GM12873 (cell line): Measurements from ENCODE around the gene LIPC.

ENCODE experiments used
- CTCF ChIP-seq: IDR thresholded peaks from 2 replicates; pipeline ENCODE4 v1.5.1; 2012; ENCODE audit warnings: low read depth, mild to moderate bottlenecking, moderate library complexity, low read length, control low read depth; ENCODE audit not compliant: insufficient read depth; ENCODE audit errors: missing control alignments

The LIPC gene

GRCh38 chr15:58445865-58446264, 14.1 kb downstream of the LIPC start:
- TF ChIP-seq CTCF = no peak

GRCh38 chr15:58446521-58446920, 14.7 kb downstream of the LIPC start:
- no peak for TF ChIP-seq CTCF

GRCh38 chr15:58447271-58448010, 15.7 kb downstream of the LIPC start:
- no peak for TF ChIP-seq CTCF

- no peak for TF ChIP-seq CTCF
These were observed 16.5 kb downstream of the LIPC start for GRCh38 chr15:58448331-58448730.

GRCh38 chr15:58448906-58449305, 17.1 kb downstream of the LIPC start:
- TF ChIP-seq CTCF = no peak

- no peak for TF ChIP-seq CTCF
These were observed 20.0 kb downstream of the LIPC start for GRCh38 chr15:58451826-58452225.

- TF ChIP-seq CTCF = no peak
These were observed 21.0 kb downstream of the LIPC start for GRCh38 chr15:58452775-58453174.
